SK-N-MC (cell line): Measurements from ENCODE around the gene HS3ST4.

Experiments used
- EZH2 ChIP-seq: fragments of 200-600 bp; sonication (generic); IDR thresholded peaks from one replicate; pipeline ENCODE4 v1.6.1; 2017; ENCODE audit warnings: antibody characterized with exemption
- FOXP2 ChIP-seq: optimal IDR thresholded peaks from 2 replicates; pipeline ENCODE3; 2011; ENCODE audit warnings: mild to moderate bottlenecking, moderate library complexity; ENCODE audit not compliant: insufficient read depth; ENCODE audit errors: extremely low read length, control extremely low read depth
- POLR2AphosphoS5 ChIP-seq: IDR thresholded peaks from 2 replicates; pipeline ENCODE4 v1.6.1; 2012; ENCODE audit warnings: mild to moderate bottlenecking, low read depth, low read length, borderline replicate concordance

- TF ChIP-seq POLR2AphosphoS5 (no peak), EZH2 (no peak), FOXP2 (no peak)
These were observed 42.9 kb downstream of the HS3ST4 start for GRCh38 chr16:25734430-25735385.
